Activated T-helper 1 cell treated with Interleukin-2 at 50 U/mL for 16 hours (primary cell): ENCODE data around the gene ITPR3.

ENCODE experiments used
- DNase-seq: peaks from one replicate; pipeline ENCODE4 v3.0.0-alpha.2; 2020; ENCODE audit warnings: low read depth

Gene ITPR3

DNA sequence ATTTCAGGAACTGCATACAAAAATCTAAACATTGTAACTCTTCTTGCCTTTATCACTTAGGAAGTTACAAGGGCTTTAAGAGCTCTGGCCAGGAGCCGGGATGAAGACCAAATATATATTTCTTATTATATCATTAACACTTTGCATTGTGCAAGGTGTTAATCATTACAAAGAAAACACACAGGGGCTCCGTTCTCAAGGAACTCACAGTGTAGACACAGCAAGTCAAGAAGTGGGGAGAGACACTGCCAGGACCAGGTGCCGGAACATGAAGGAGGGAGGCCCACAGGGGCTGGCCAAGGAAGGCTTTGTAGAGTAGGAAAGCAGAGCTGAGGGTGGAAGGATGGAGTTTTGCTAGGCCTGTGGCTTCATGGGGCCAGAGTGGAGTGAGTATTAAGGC is 17.4 kb downstream of the ITPR3 start:
- no peak for DNase-seq

DNA sequence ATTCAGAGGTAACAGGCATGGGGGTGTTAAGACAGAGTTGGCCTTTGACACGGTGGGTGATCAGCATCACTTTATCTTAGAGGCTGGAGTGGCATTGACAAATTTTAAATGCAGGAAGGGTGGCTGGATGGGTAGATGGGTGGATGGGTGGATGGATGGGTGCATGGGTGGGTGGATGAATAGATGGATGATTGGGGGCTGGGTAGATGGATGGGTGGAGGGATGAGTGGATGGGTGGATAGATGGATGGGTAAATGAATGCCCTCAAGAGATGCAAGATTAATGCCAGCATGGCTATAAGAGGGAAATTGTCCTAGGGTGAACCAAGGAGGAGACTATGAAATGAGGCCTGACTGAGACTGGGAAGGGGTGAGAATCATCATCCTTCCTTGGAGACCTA is 18.4 kb downstream of the ITPR3 start:
- no peak for DNase-seq

DNA sequence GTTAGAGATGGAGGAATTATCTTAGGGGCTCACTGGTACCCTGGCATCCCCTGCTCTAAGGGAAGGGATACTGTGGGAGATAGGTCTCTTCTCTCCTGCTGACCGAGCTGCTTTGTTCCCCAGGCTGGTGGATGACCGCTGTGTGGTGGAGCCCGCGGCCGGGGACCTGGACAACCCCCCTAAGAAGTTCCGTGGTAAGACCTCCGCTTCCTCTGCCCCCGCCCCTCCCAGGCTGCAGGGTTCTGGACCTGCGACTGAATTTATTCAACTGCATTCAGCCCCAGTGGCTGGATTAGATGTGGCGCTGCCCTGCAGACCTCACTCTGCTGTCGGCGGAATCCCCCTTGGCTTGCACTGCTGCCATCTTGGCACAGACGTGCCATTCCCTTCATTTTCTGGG is 19.2 kb downstream of the ITPR3 start:
- DNase-seq, result no peak

DNA sequence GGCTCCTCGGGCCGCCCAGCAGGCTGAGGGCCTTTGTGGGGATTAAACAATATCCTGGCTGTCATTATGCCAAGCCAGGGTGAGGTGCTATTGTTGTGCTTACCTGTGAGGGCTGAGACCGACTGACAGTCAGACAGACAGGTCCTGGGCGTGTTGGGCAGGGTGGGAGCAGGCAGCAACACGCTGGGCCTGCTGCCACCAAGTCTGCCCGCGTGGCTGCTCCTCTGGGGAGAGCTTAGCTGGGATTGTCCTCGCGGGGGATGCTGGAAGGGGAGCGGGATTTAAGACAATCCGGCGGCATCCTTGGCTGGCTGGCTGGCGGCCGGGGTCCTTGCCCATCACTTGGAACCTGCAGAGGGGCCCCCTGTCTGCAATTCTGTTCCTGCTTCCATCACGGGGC is 20.0 kb downstream of the ITPR3 start:
- DNase-seq, result no peak

- no peak for DNase-seq
These were observed 20.5 kb downstream of the ITPR3 start for GRCh38 chr6:33641602-33642001.

- no peak for DNase-seq
These were observed 21.8 kb downstream of the ITPR3 start for GRCh38 chr6:33642897-33643296.

- DNase-seq, result no peak
These were observed 30.3 kb downstream of the ITPR3 start for GRCh38 chr6:33651403-33651802.

DNA sequence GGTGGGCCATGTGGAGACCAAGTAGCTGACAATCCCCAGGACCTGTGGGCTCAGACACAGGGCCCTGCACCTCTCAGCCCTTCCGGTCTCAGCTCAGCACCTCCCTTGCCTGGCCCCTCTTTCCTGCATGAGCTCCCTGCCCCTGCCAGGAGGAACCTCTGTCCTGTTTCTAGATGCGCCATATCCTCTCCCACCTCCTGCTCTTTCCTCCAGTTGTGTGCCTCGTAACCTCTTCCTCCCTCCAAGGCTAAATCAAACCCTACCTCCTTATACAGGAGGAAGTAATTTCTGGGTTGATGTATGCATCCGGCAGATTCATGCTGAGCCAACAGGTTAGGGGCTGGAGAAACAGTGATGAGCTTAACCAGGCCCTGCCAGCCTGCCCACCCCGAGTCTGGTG is 30.9 kb downstream of the ITPR3 start:
- DNase-seq, result no peak

GRCh38 chr6:33654831-33655554 is 33.9 kb downstream of the ITPR3 start:
- no peak for DNase-seq

- no peak for DNase-seq
These were observed 35.7 kb downstream of the ITPR3 start for GRCh38 chr6:33656844-33657243.

GRCh38 chr6:33658982-33659689 is 38.0 kb downstream of the ITPR3 start:
- no peak for DNase-seq

GRCh38 chr6:33659986-33660385 is 38.9 kb downstream of the ITPR3 start:
- DNase-seq, result no peak

DNA sequence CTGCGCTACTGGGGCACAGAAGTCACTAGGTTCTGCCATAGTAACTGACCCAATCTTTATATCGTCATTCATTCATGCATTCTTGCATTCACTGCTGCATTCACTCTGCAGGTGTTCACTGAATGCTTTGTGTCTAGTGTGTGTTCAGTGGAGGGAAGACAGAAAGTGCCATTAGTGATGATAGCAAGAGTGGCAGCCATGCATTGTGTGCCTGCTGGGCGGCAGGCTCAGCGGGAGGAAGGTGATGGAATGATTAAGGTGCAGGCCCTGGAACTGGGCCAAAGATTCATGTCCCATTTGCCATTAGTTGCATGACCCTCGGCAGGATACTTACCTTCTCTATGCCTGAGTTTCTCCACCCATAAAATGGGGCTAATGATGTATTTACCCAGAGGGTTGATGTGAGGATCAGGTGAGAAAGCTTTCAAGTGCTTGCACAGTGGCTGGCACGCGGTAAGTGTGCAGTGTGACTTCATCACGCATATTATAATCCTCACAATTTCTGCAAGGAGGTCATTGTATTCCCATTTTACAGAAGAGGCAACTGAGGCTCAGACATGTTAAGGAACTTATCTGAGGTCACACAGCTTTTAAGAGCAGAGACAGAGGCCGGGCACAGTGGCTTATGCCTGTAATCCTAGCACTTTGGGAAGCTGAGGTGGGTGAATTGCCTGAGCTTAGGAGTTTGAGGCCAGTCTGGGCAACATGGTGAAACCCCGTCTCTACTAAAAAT is 40.1 kb downstream of the ITPR3 start:
- DNase-seq, result no peak

DNA sequence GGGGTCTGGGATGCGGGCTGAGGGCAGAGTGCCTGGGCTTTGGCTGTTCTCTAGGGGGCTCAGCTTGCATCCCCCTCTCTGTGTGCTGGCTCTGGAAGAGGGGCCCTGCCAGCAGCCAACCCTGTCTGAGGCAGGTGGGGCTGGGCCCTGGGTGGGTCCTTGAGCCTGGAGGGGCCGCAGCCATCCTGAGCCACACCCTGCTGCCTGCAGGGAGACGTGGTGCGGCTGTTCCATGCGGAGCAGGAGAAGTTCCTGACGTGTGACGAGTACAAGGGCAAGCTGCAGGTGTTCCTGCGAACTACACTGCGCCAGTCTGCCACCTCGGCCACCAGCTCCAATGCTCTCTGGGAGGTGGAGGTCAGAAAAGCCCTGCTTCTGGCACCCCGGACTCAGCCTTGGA is 41.2 kb downstream of the ITPR3 start:
- DNase-seq, result no peak

DNA sequence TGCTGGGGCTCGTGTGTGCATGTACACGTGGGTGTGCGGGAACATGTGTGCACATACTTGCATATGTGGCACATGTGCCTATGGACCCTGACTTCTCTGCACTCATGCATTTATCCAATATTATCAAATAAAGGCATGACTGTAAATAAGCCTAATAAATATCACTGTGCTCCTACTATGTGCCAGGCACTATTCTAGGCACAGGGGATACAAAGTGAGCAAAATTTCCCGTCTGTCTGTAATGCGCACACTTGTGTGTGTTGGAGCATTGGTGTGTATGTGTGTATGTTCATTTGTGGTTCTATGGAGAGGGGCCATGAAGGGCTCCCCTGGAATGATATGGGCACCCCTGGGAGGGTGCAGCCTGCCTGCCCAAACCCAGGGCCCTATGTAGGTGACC is 41.9 kb downstream of the ITPR3 start:
- DNase-seq, result no peak

DNA sequence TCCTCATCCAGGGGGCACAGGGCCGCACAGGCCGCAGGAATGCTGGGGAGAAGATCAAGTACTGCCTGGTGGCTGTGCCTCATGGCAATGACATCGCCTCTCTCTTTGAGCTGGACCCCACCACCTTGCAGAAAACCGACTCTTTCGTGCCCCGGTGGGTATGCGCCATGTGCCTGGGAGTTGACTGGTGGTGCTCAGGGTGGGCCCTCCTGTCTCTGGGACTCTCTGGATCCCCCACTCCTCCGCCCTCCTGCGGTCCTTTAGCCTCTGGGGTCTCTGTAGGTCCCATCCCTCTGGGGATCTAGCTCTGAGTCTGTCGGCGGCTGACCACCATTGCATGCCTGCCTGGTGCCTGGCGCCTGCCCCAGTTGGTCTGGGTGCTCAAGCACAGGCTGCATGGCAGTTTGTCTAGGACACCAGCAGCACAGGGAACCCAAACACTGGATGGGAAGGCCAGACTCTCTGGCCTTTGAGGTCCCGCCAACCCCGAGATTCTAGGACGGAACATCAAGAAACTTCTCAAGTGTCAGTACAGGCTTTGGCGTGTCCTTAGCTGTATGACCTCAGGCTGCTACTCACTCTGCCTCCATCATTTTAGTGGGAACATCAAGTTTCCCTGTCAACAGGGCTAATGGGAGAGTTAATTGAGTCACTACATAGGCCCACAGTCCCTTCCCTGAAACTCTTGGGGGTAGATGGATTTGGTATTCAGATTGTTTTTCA is 42.8 kb downstream of the ITPR3 start:
- DNase-seq, result no peak

DNA sequence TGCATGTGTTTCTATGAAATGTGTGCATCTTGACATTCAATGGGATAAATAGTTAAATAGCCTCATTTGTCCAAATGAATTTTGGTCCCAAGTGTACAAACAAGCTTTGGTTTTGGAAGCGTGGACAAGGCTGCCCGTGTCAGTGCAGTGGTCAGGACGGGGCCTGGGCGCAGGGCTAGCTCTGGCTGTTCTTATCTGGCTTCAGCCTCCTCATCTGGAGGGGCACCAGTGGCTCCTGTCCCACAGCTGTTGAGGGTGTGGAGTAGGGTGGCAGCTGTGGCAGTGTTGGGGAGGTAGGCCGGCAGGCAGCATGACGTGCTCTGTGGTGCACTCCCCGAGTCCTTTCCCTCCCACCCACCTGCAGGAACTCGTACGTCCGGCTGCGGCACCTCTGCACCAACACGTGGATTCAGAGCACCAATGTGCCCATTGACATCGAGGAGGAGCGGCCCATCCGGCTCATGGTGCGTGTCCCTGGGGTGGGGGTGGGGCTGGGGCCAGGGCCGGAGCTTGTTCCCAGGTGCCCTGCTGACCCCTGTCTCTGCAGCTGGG is 43.5 kb downstream of the ITPR3 start:
- DNase-seq, result no peak

DNA sequence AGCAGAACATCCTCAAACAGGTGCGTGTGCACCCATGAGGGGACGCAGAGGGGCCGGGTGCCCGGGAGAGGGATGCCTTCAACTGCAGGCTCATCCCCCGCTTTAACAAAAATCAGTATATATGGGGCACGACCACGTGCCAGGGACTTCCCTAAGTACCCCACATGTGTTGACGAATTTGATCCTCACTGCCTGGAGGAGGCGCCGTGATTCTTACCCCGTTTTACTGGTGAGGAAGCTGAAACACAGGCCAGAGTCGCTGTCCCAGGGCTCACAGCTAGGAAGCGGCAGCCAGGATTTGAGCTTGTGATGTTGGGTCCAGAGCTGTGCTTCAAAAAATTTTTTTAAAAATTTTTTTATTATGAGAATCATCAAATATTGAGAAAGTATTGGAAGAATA is 44.8 kb downstream of the ITPR3 start:
- DNase-seq, result no peak

- no peak for DNase-seq
These were observed 46.0 kb downstream of the ITPR3 start for GRCh38 chr6:33667072-33667471.

- DNase-seq, result no peak
These were observed 46.7 kb downstream of the ITPR3 start for GRCh38 chr6:33667776-33668175.

DNA sequence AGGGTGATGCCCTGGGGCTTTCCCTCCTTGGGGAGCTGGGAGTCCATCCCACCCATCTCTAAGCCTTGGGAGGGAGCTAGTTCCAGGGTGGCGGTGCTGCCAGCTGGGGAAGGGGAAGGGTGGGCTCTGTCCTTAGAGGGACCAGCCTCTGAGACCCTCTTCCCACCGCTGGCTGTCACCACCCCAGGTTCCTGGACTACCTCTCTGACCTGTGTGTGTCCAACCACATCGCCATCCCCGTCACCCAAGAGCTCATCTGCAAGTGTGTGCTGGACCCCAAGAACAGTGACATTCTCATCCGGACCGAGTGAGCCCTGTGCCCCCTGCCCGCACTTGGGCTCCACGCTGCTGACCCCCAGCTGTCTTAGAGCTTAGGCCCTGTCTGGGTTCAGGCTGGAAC is 47.2 kb downstream of the ITPR3 start:
- DNase-seq, result no peak

DNA sequence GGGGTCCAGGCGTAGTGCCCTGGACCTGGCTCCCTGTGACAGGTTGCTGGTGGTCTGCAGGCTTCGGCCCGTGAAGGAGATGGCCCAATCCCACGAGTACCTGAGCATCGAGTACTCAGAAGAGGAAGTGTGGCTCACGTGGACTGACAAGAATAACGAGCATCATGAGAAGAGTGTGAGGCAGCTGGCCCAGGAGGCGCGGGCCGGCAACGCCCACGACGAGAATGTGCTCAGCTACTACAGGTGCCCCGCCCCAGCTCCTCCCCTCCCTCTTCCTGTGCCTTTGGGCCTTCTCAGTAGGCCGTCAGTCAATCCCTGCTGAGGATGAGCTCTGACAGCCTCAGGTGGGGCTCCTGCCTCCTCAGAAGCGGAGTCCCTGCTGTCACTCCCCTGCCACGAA is 47.8 kb downstream of the ITPR3 start:
- DNase-seq, result peak; percentile 59
